SK-N-SH (cell line): ENCODE data around the gene ACER2. TPM values are rescaled to one million over a fixed set of nuclear protein-coding genes. Genes with fewer than 3 reads are reported as not detected.

ENCODE experiments used
- CTCF ChIA-PET: fragments of 300-600, 350-600 bp; formaldehyde crosslinking; extraction: SDS; loops from one replicate; lab custom pipeline; 2021; lab: Yijun Ruan, JAX
- POLR2A ChIA-PET: fragments of 350-600 bp; sonication (Branson Sonifier 250); formaldehyde crosslinking; extraction: SDS; loops from one replicate; lab custom pipeline; 2020; ENCODE audit warnings: antibody characterized with exemption, inconsistent platforms; lab: Yijun Ruan, JAX
- DNase-seq: peaks from one replicate; pipeline ENCODE4 v3.0.0; 2012
- H2AFZ ChIP-seq: fragments of 200-600 bp; sonication (generic); 2 replicates; pipeline ENCODE4 v1.8.1; 2016; ENCODE audit warnings: antibody characterized with exemption, mild to moderate bottlenecking, low read depth
- H3F3A ChIP-seq: fragments of 200-600 bp; sonication (generic); replicated peaks from 2 replicates; pipeline ENCODE3; 2016; ENCODE audit warnings: antibody characterized with exemption, mild to moderate bottlenecking; ENCODE audit not compliant: insufficient read depth
- H3K27ac ChIP-seq, 2 experiments: fragments of 200-500 bp in 1 of 2; fragments of 200-600 bp in 1 of 2; sonication (Bioruptor generic) in 1 of 2; sonication (generic), shearing (Covaris generic) in 1 of 2; 2 replicates each; pipeline versions ENCODE4 v1.5.1 to v1.6.1; 2014 to 2016; ENCODE audit warnings: low read depth in 2 of 2, inconsistent platforms in 1 of 2, low read length in 1 of 2, mild to moderate bottlenecking in 1 of 2, mixed read lengths in 1 of 2
- H3K27me3 ChIP-seq: fragments of 200-600 bp; sonication (generic), shearing (Covaris generic); 2 replicates; pipeline ENCODE4 v1.6.1; 2016; ENCODE audit warnings: mixed run types; ENCODE audit not compliant: insufficient read depth
- H3K36me3 ChIP-seq, 2 experiments: fragments of 200-500 bp in 1 of 2; fragments of 200-600 bp in 1 of 2; sonication (Bioruptor generic) in 1 of 2; sonication (generic) in 1 of 2; replicated peaks in 1 of 2; 2 replicates each; pipeline versions ENCODE3 to v1.5.1; 2014 to 2016; ENCODE audit warnings: low read length in 1 of 2, mild to moderate bottlenecking in 1 of 2; ENCODE audit not compliant: insufficient read depth in 2 of 2, control insufficient read depth in 1 of 2
- H3K4me1 ChIP-seq, 2 experiments: fragments of 200-500 bp in 1 of 2; fragments of 200-600 bp in 1 of 2; sonication (Bioruptor generic) in 1 of 2; sonication (generic), shearing (Covaris generic) in 1 of 2; 2 replicates each; pipeline versions ENCODE4 v1.5.1 to v1.6.1; 2014 to 2016; ENCODE audit warnings: low read depth in 1 of 2, low read length in 1 of 2, mixed run types in 1 of 2; ENCODE audit not compliant: insufficient read depth in 2 of 2, control insufficient read depth in 1 of 2
- H3K4me2 ChIP-seq: fragments of 200-600 bp; sonication (generic), shearing (Covaris generic); 2 replicates; pipeline ENCODE4 v1.6.1; 2017; ENCODE audit warnings: mixed run types
- H3K4me3 ChIP-seq, 2 experiments: fragments of 200-500 bp in 1 of 2; fragments of 200-600 bp in 1 of 2; sonication (Bioruptor generic) in 1 of 2; sonication (generic), shearing (Covaris generic) in 1 of 2; 2 replicates each; pipeline versions ENCODE4 v1.5.1 to v1.8.1; 2014 to 2016; ENCODE audit warnings: low read depth in 2 of 2, inconsistent platforms in 1 of 2, low read length in 1 of 2, mild to moderate bottlenecking in 1 of 2, mixed read lengths in 1 of 2, moderate library complexity in 1 of 2
- H3K79me2 ChIP-seq: fragments of 200-600 bp; sonication (generic); 2 replicates; pipeline ENCODE4 v1.8.1; 2017; ENCODE audit warnings: mild to moderate bottlenecking; ENCODE audit not compliant: insufficient read depth
- H3K9ac ChIP-seq: fragments of 200-600 bp; sonication (generic); 2 replicates; pipeline ENCODE4 v1.6.1; 2017; ENCODE audit warnings: mixed run types
- H3K9me2 ChIP-seq: fragments of 200-600 bp; sonication (generic); 2 replicates; pipeline ENCODE4 v1.6.1; 2017; ENCODE audit warnings: mixed run types
- H3K9me3 ChIP-seq: fragments of 200-600 bp; sonication (generic); 2 replicates; pipeline ENCODE4 v1.6.1; 2017; ENCODE audit warnings: mixed run types, mild to moderate bottlenecking, moderate library complexity
- H4K20me1 ChIP-seq: fragments of 200-600 bp; sonication (generic); 2 replicates; pipeline ENCODE4 v1.6.1; 2017; ENCODE audit warnings: mild to moderate bottlenecking, mixed run types; ENCODE audit not compliant: insufficient read depth
- EP300 ChIP-seq, 2 experiments: IDR thresholded peaks; 2 replicates each; pipeline versions ENCODE4 v1.4.0 to v1.6.1; 2012; ENCODE audit warnings: borderline replicate concordance in 1 of 2, low read depth in 1 of 2, low read length in 1 of 2
- EZH2phosphoT487 ChIP-seq: fragments of 200-600 bp; sonication (generic); IDR thresholded peaks from 2 replicates; pipeline ENCODE4 v1.6.1; 2017; ENCODE audit warnings: low read depth, mixed run types, mild to moderate bottlenecking, antibody characterized with exemption, moderate library complexity, borderline replicate concordance
- FOSL2 ChIP-seq: IDR thresholded peaks from 2 replicates; pipeline ENCODE4 v1.4.0; 2012; ENCODE audit warnings: low read depth, mild to moderate bottlenecking, moderate library complexity, borderline replicate concordance
- FOXJ3 ChIP-seq: sonication (generic); formaldehyde crosslinking; IDR thresholded peaks from 2 replicates; pipeline ENCODE4 v1.5.1; 2020; ENCODE audit warnings: mild to moderate bottlenecking, missing genetic modification reagents
- GATA2 ChIP-seq: sonication (generic); formaldehyde crosslinking; IDR thresholded peaks from 2 replicates; pipeline ENCODE4 v1.5.0; 2020; ENCODE audit warnings: mild to moderate bottlenecking, missing genetic modification reagents
- MXI1 ChIP-seq: IDR thresholded peaks from 2 replicates; pipeline ENCODE4 v1.6.1; 2012; ENCODE audit warnings: mild to moderate bottlenecking, low read depth, low read length, improper control_type of control experiment
- SIN3A ChIP-seq: IDR thresholded peaks from 2 replicates; pipeline ENCODE4 v1.6.1; 2012; ENCODE audit warnings: low read depth, mild to moderate bottlenecking, low read length, moderate library complexity, borderline replicate concordance
- SMC3 ChIP-seq: IDR thresholded peaks from 2 replicates; pipeline ENCODE4 v1.6.1; 2012; ENCODE audit warnings: low read depth, low read length, improper control_type of control experiment
- TCF12 ChIP-seq: IDR thresholded peaks from 2 replicates; pipeline ENCODE4 v1.4.0; 2012
- TEAD4 ChIP-seq: IDR thresholded peaks from 2 replicates; pipeline ENCODE4 v1.4.0; 2012; ENCODE audit warnings: mild to moderate bottlenecking, borderline replicate concordance; ENCODE audit not compliant: insufficient read depth
- YY1 ChIP-seq: IDR thresholded peaks from 2 replicates; pipeline ENCODE4 v1.4.0; 2012; ENCODE audit warnings: low read depth, mild to moderate bottlenecking
- WGBS: methylation state at CpG from one replicate; pipeline ENCODE4 v1.1.6; 2017; ENCODE audit warnings: low lambda C conversion rate; 5-methylcytosine and 5-hydroxymethylcytosine counted together
- polyA plus RNA-seq, 3 experiments: library from polyadenylated mRNA; depleted of rRNA; stranded (reverse); fragments of >200 nt; gene quantifications; 2 replicates each; pipeline ENCODE4 v1.2.3, GENCODE V29; 2012
- TF ChIP-seq, protein P1 (sequence below): IDR thresholded peaks from 2 replicates; pipeline ENCODE4 v1.4.0; 2012; ENCODE audit warnings: low read depth
- TF ChIP-seq, protein P2 (sequence below): IDR thresholded peaks from 2 replicates; pipeline ENCODE4 v1.4.0; 2012; ENCODE audit warnings: low read depth, borderline replicate concordance
- TF ChIP-seq, protein P3 (sequence below): fragments of 200-600 bp; sonication (generic); IDR thresholded peaks from 2 replicates; pipeline ENCODE4 v1.6.1; 2017; ENCODE audit warnings: antibody characterized with exemption, mild to moderate bottlenecking, moderate library complexity

ACER2 gene
- polyA plus RNA-seq, 1 of the 3 experiments (the other 2 are of a cell fraction) = 1.3 TPM

DNA sequence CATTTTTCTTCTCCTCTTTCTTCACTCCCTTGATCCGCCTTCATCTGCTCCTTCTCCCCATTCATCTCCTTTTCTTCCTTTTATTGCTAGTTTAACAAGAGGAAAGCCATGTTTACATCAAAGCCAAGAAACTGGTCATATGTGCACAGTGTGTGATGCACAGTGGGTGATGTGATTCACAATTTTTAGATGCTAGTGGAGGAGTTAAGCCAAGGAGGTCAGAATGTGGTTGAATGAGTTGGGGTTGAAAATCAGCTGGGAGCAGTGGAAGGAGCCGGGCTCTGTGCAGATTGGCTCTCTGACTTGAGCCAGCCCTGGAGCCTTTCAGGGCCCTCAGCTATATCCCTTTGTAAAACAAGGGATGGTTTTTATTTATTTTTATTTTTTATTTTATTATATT lies 7.3 kb downstream of the ACER2 start:
- no peak overlapping the region for H3K27ac ChIP-seq
- H3K9me3 ChIP-seq = no peaks in the 10 kb centered on the region
- H3K79me2 ChIP-seq = no peaks in the 10 kb centered on the region
- H4K20me1 ChIP-seq = no peaks in the 10 kb centered on the region
- H3K36me3 ChIP-seq = no peaks in the 10 kb centered on the region
- H2AFZ ChIP-seq = no peak overlapping the region
- H3K4me3 ChIP-seq = no peak overlapping the region
- no peak overlapping the region for H3K4me2 ChIP-seq
- no peaks in the 10 kb centered on the region for H3K9me2 ChIP-seq
- 94% methylated on average over 2 of the region's 2 CpGs for WGBS
- H3F3A ChIP-seq = no peaks in the 10 kb centered on the region
- H3K9ac ChIP-seq = no peak overlapping the region
- DNase-seq = no peak
- ChIA-PET CTCF (no interaction called here), POLR2A (no interaction called here)
- TF ChIP-seq, protein P1, sequence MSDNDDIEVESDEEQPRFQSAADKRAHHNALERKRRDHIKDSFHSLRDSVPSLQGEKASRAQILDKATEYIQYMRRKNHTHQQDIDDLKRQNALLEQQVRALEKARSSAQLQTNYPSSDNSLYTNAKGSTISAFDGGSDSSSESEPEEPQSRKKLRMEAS = no peak
- H3K27me3 ChIP-seq = no peaks in the 10 kb centered on the region
- no peaks in the 10 kb centered on the region for H3K4me1 ChIP-seq

DNA sequence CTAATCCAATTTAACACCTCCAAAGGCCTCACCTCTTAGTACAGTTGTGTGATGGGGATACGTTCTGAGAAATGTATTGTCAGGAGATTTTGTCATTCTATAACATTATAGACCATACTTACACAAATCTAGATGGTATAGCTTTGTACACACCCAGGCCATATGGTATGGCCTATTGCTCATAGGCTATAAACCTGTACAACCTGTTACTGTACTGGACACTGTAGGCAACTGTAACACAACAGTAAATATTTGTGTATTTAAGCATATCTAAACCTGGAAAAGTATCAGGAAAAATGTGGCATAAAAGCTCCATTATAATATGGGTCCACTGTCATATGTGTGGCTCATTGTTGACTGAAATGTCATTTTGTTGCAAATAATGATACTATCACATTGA lies 12.1 kb downstream of the ACER2 start:
- no peak for DNase-seq
- Histone ChIP-seq H3K36me3 (no peaks in the 10 kb centered on the region), H3K4me2 (no peak overlapping the region), H2AFZ (no peak overlapping the region), H4K20me1 (no peaks in the 10 kb centered on the region), H3K79me2 (no peaks in the 10 kb centered on the region), H3K9me3 (no peaks in the 10 kb centered on the region), H3K9me2 (no peaks in the 10 kb centered on the region), H3K9ac (no peak overlapping the region), H3K4me1 (no peaks in the 10 kb centered on the region), H3K4me3 (no peak overlapping the region), H3K27ac (no peak overlapping the region), H3F3A (no peaks in the 10 kb centered on the region), H3K27me3 (no peaks in the 10 kb centered on the region)
- POLR2A ChIA-PET = no interaction called here
- WGBS = 89% methylated on average over 1 of the region's 1 CpG
- TF ChIP-seq YY1 = no peak
- no peak for TF ChIP-seq TCF12
- TF ChIP-seq, protein P2, sequence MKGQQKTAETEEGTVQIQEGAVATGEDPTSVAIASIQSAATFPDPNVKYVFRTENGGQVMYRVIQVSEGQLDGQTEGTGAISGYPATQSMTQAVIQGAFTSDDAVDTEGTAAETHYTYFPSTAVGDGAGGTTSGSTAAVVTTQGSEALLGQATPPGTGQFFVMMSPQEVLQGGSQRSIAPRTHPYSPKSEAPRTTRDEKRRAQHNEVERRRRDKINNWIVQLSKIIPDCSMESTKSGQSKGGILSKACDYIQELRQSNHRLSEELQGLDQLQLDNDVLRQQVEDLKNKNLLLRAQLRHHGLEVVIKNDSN = no peak
- TF ChIP-seq SMC3 = no peak
- TF ChIP-seq TEAD4 = no peak
- CTCF ChIA-PET = interaction anchor here (0.9 to 1.3 kb wide), 3 partner anchors 36 to 372 kb away, joined by 3 to 5 read pairs (median 3); partner anchors contain the start of gene RRAGA

DNA sequence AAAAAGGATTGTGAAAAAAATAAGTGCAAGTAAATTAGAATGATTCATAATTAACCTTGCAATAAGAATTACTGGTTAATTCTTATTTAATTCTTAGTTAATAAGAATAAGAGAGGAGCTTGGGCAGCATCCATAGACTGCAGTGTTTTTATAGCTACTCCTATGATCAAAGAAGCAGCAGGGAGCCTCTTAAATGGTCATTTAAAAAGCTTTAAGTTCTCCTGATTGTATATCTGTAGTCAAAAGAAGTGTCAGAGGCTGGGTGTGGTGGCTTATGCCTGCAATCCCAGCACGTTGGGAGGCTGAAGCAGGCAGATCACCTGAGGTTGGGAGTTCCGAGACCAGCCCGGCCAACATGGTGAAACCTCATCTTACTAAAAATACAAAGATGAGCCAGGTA lies 14.4 kb downstream of the ACER2 start:
- Histone ChIP-seq H3K9me2 (no peaks in the 10 kb centered on the region), H3K4me2 (no peak overlapping the region), H3F3A (no peaks in the 10 kb centered on the region), H4K20me1 (no peaks in the 10 kb centered on the region), H3K27ac (no peak overlapping the region), H3K9ac (no peak overlapping the region), H3K4me1 (no peaks in the 10 kb centered on the region), H2AFZ (no peak overlapping the region), H3K79me2 (no peaks in the 10 kb centered on the region), H3K9me3 (no peaks in the 10 kb centered on the region), H3K4me3 (no peak overlapping the region), H3K36me3 (no peaks in the 10 kb centered on the region), H3K27me3 (no peaks in the 10 kb centered on the region)
- ChIA-PET CTCF (interaction anchor here (1.0 kb wide), 1 partner anchor 34 kb away, joined by 3 read pairs; no protein-coding TSS in a partner anchor), POLR2A (no interaction called here)
- no peak for DNase-seq
- WGBS = 90% methylated on average over 3 of the region's 3 CpGs
- TF ChIP-seq EZH2phosphoT487 (no peak), YY1 (no peak), MXI1 (no peak), FOXJ3 (CRISPR knock-in tag) (no peak), FOSL2 (no peak), SIN3A (no peak), GATA2 (CRISPR knock-in tag) (no peak), EP300 (IDR thresholded peaks at IDR 0.05; ENCODE audit: borderline replicate concordance in 1 of 2, low read depth in 1 of 2, low read length in 1 of 2) (no peak)
- TF ChIP-seq, protein P3, sequence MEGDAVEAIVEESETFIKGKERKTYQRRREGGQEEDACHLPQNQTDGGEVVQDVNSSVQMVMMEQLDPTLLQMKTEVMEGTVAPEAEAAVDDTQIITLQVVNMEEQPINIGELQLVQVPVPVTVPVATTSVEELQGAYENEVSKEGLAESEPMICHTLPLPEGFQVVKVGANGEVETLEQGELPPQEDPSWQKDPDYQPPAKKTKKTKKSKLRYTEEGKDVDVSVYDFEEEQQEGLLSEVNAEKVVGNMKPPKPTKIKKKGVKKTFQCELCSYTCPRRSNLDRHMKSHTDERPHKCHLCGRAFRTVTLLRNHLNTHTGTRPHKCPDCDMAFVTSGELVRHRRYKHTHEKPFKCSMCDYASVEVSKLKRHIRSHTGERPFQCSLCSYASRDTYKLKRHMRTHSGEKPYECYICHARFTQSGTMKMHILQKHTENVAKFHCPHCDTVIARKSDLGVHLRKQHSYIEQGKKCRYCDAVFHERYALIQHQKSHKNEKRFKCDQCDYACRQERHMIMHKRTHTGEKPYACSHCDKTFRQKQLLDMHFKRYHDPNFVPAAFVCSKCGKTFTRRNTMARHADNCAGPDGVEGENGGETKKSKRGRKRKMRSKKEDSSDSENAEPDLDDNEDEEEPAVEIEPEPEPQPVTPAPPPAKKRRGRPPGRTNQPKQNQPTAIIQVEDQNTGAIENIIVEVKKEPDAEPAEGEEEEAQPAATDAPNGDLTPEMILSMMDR = no peak
